Gastrocnemius medialis (tissue), 4 donors: ENCODE results near the gene CUL2.

Source experiments
- POLR2A ChIP-seq, 2 donors: fragments of 450-650 bp; IDR thresholded peaks; one replicate each; pipeline ENCODE4 v1.6.1; 2017; ENCODE audit warnings: antibody characterized with exemption in 2 of 2, mild to moderate bottlenecking in 2 of 2, moderate library complexity in 2 of 2
- TF ChIP-seq, protein P1 (sequence below), 5 experiments: fragments of 450-650 bp in 3 of 5; fragments of 200-600 bp in 2 of 5; sonication (generic) in 2 of 5; IDR thresholded peaks in 4 of 5; conservative IDR thresholded peaks in 1 of 5; 1 replicate in 4 of 5; 2 replicates in 1 of 5; pipeline ENCODE4 v1.5.1; 2016 to 2019; ENCODE audit warnings: antibody characterized with exemption in 5 of 5, mild to moderate bottlenecking in 3 of 5, moderate library complexity in 3 of 5

DNA sequence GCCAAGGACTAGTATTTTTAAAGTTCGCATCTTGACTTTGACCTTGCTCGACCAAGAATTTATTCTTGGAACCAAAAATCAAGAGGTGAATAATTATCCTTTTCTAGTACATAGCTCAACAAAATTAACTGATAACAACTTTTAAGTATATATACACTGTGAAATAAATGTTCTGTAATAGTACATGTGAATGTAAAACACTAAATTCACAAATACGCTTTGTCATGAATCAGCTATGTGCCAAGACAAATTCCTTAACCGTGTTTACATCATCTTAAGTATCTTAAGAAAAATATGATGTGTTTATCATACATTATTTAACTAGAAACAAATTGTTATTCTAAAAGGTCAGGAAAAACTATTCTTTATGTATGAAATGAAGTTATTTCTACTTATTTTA, 83.3 kb downstream of the CUL2 start:
- no peak for TF ChIP-seq POLR2A (IDR thresholded peaks at IDR 0.05)
- TF ChIP-seq, protein P1, sequence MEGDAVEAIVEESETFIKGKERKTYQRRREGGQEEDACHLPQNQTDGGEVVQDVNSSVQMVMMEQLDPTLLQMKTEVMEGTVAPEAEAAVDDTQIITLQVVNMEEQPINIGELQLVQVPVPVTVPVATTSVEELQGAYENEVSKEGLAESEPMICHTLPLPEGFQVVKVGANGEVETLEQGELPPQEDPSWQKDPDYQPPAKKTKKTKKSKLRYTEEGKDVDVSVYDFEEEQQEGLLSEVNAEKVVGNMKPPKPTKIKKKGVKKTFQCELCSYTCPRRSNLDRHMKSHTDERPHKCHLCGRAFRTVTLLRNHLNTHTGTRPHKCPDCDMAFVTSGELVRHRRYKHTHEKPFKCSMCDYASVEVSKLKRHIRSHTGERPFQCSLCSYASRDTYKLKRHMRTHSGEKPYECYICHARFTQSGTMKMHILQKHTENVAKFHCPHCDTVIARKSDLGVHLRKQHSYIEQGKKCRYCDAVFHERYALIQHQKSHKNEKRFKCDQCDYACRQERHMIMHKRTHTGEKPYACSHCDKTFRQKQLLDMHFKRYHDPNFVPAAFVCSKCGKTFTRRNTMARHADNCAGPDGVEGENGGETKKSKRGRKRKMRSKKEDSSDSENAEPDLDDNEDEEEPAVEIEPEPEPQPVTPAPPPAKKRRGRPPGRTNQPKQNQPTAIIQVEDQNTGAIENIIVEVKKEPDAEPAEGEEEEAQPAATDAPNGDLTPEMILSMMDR (IDR thresholded peaks at IDR 0.05 in 4 of 5, conservative IDR thresholded peaks at IDR 0.05 in 1 of 5): no peak
